Inferior parietal cortex (tissue), 1 donor: ENCODE results near the gene C1orf159.
"Not testable (repeated sequence)": the region's sequence is repeated elsewhere in the genome, so short reads cannot be mapped to it uniquely, and the experiment has no call there.

Experiments
- DNase-seq: peaks from one replicate; pipeline ENCODE4 v3.0.0-alpha.2; 2016; ENCODE audit errors: extremely low spot score

Gene C1orf159

GRCh38 chr1:1115786-1116700 is at the start of gene C1orf159:
Gene C1orf159 (minus strand): TSS chr1:1116089. CDS start chr1:1091543, 24,546 bp downstream.
- peak; percentile 99 for DNase-seq

DNA sequence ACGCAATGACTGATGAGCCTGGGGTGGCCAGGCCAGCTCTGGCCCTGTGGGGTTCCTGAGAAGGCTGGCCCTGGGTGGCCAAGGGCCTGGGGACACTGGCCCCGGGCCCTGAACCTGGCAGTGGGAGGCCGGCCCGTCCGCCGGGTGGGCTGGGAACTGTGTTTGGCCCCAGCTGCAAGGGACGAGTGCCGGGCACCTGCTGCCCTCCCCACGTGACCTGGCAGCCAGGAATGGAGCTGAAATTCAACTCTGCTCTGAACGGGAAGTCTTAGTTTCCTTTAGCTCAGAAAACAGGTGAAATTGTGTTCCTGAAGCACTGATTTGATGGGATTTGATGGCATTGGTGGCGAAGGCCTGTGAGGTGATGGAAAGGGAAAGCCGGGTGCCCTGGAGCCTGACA is 49.6 kb upstream of the C1orf159 start:
- DNase-seq = no peak

GRCh38 chr1:1164701-1165451 is 49.0 kb upstream of the C1orf159 start:
- DNase-seq = no peak

GRCh38 chr1:1164361-1164700 is 48.4 kb upstream of the C1orf159 start:
- no peak for DNase-seq

DNA sequence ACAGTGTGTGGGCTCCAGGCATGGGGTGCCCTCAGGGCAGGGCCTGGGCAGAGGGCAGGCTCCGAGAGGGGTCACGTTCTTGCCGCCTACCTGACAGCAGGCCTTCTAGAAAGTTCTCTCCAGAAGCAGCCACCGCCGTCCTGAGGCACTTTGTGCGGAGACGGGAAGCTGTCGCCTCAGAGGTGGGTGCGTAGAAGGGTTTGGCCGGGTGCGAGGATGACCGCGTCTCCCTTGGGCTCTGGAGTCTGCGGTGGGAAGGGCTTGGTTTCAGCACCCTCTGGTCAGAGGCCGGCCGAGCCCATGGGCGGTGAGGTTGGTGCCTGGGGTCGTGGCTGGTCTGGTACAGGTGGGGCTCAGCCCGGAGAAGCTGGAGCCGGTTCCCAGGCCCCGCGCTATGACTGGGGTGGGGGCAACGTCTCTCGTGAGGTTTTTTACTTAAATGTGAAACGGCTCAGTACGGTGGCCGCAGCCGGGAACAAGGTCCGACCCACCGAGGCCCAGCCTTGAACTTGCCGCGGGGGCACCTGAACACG is 47.7 kb upstream of the C1orf159 start:
- DNase-seq = no peak

- DNase-seq = no peak
Measured at GRCh38 chr1:1162597-1163537, 47.0 kb upstream of the C1orf159 start.

GRCh38 chr1:1161683-1162079 is 45.8 kb upstream of the C1orf159 start:
- DNase-seq = no peak

- DNase-seq = no peak
Measured at GRCh38 chr1:1161078-1161682, 45.3 kb upstream of the C1orf159 start.

GRCh38 chr1:1160281-1160930 is 44.5 kb upstream of the C1orf159 start:
- DNase-seq = no peak

DNA sequence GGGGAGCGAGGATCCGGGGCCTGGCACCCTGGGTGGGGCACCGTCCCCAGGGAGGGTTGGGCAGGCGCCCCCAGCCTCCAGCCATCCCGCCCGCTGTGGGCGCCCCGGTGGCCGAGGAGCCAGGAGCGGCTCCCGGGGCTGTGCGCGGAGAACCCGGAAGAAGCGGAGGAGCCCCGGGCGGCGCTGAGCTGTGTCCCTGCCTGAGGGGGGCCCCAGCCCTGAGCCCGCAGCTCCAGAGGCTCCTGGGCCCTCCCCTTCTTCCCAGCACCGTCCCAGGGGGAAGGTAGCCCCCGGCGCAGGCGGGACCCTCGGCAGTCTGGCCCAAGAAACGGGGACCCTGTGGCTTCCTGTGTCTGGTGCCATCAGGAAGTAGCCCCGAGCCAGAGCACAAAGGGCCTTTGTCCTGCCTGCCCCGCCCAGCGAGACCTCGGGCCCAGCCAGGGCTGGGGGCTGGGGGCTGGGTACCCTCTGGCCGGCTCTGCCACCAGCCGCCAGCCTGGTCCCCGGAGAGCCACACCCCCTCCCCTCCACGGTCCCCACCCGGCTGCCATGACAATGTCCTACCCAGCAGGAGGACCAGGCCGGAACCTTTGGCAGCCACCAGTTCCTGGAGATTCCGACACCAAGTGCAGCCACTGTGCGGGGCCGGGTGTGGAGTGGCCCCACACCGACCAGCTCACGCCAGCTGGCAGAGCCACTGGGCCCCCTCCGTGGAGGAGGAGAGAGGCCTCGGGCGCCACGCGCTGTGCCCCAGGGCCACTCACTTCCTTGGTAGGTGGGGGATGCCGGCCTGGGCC is 42.2 kb upstream of the C1orf159 start:
- peak; percentile 65 for DNase-seq

DNA sequence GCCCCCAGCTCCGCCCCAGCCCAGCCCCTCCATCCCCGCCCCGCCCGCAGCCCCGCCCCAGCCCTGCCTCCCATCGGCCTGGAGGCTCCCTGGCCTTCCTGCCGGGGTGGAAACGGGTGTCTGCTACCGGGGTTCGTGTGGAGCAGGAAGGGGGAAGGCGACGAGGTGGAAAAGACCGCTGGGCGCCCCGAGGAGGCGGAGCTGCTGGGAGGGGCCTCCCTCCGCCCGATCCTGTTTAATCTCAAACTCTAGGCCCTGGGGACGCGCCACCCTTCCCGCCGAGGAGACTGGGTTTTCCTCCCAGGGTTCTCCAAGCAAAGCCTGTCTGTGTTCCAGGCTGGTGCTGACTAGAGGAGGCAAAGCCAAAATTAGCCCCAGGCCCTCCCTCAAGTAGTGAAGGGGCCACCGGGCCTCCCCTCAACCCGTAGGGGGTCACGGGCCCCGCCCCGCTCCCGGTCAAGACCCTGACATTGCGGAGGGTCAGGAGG is 41.6 kb upstream of the C1orf159 start:
- peak; percentile 63 for DNase-seq

GRCh38 chr1:1157033-1157365 is 41.1 kb upstream of the C1orf159 start:
- no peak for DNase-seq

DNA sequence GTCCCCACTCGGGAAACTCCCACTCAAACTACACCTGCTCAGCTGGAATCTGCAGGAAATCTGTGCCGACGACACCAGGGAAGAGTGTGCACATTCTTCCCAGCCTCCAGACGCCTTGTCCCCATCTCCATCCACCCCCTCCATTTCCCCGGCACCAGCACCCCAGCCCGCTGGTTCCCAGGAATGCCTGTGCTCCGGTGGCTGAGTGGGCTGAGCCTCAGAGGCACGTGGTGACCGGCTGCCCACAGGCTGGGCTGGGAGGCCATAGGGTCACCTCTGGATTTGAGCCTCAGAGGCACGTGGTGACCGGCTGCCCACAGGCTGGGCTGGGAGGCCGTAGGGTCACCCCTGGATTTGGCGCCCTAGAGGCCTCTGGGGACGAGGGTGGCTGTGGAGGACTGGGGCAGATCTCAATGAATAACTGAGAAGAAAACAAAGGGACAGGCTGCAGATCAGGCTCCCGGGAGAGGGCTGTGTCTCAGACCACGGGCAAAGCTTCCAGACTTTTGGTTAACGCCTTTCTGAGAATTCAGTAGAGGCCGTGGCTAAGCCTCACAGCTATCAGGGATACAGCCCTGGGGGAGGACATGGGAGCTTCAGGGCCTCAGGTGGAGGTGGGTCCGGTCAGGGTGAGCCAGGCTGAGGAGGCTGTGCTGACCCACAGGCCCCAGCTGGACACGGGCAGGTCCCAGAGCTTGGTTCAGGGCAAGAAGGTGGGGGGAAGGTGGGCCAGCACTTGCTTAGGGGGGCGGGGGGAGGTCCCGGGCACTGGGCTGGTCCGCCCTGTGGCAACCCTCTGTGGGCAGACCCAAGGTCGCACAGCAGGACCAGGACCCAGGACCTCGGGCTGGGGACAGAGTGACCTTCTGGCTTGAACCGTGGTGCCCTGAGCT is 40.5 kb upstream of the C1orf159 start:
- no peak for DNase-seq

- no peak for DNase-seq
Measured at GRCh38 chr1:1155258-1155657, 39.4 kb upstream of the C1orf159 start.

DNA sequence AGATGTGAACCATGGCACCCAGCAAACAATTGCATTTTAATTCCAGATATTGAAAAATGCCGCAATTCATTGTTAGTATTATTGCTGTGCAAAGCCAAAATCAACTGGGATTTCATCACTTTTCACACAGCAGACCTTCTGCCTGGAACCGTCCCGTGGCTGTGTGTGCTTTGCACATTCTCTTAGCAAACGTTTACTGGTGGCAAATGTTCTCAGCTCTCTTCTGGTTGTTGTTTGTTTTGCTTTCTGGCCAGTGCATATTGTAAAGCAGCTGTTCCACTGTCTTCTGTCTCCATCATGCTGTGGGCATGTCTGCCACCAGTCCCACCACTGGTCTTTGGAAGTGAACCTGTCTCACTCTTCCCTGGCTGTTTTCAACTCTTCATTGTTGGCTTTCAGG is 38.0 kb upstream of the C1orf159 start:
- no peak for DNase-seq

DNA sequence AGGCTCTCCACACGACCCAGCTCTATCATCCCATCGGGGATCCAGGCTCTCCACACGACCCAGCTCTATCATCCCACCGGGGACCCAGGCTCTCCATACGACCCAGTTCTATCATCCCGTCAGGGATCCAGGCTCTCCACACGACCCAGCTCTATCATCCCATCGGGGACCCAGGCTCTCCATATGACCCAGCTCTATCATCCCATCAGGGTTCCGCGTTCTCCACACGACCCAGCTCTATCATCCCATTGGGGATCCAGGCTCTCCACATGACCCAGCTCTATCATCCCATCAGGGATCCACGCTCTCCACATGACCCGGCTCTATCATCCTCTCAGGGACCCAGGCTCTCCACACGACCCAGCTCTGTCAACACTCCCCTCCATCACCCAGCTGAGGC is 37.3 kb upstream of the C1orf159 start:
- not testable (repeated sequence) for DNase-seq

DNA sequence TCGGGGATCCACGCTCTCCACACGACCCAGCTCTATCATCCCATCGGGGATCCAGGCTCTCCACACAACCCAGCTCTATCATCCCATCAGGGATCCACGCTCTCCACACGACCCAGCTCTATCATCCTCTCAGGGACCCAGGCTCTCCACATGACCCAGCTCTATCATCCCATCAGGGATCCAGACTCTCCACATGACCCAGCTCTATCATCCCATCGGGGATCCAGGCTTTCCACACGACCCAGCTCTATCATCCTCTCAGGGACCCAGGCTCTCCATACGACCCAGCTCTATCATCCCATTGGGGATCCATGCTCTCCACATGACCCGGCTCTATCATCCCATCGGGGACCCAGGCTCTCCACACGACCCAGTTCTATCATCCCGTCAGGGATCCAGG is 36.5 kb upstream of the C1orf159 start:
- not testable (repeated sequence) for DNase-seq

- DNase-seq = no peak
Measured at GRCh38 chr1:1151306-1151705, 35.4 kb upstream of the C1orf159 start.

DNA sequence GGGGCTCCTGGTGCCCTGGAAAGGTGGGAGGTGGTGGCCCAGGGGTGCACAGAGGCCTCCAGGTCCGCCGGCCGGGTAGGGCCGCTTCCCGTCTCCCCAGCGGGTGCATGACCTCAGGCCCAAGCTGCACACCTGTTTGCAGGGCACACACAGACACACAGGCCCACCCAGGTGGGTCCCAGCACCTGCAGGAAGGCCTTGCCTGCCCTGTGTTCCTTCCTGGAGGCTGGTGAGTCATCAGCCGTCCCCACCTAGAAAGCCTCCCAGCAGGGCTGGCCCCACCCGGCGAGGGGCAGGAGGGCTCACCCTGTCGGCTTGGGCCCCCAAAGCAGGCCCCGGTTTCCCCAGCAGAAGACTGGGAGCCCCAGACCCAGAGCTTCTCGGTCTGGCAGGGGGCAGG is 34.2 kb upstream of the C1orf159 start:
- DNase-seq = no peak
